ENCODE measurements around the gene GALNT6.

GRCh38 chr12:51434305-51434704 is 43.1 kb upstream of the GALNT6 start:
- TF ChIP-seq POLR2A (IDR thresholded peaks at IDR 0.05; ENCODE audit: insufficient read depth in 1 of 2, low read depth in 2 of 2, low read length in 2 of 2), result no peak
- TF ChIP-seq SMC3 (IDR thresholded peaks at IDR 0.05; ENCODE audit: low read length), result no peak
- TF ChIP-seq ZNF720 (CRISPR knock-in tag; IDR thresholded peaks at IDR 0.05), result no peak

All from HepG2 (cell line).